Esophagus muscularis mucosa (tissue), 4 donors: Measurements from ENCODE around the gene SCFD2. TPM values are rescaled to one million over a fixed set of nuclear protein-coding genes. Genes with fewer than 3 reads are reported as not detected.
A peak's percentile ranks its signal among the peaks of the same experiment; 100 is the strongest.

Experiments used
- DNase-seq: peaks from one replicate; pipeline ENCODE4 v3.0.0-alpha.2; 2017; ENCODE audit errors: extremely low spot score
- H3K27ac ChIP-seq, 4 donors: fragments of 200-600 bp; sonication (generic); replicated peaks in 1 of 4; 1 replicate in 3 of 4; 2 replicates in 1 of 4; pipeline ENCODE4 v1.5.1; 2016 to 2019; ENCODE audit warnings: mild to moderate bottlenecking in 1 of 4
- H3K27me3 ChIP-seq, 4 donors: fragments of 200-600 bp; sonication (generic); one replicate each; pipeline versions ENCODE4 v1.5.1 to v1.6.0; 2016 to 2019
- H3K36me3 ChIP-seq, 4 donors: fragments of 200-600 bp; sonication (generic); one replicate each; pipeline ENCODE4 v1.5.1; 2016 to 2019
- H3K4me1 ChIP-seq, 4 donors: fragments of 200-600 bp; sonication (generic); one replicate each; pipeline ENCODE4 v1.5.1; 2016 to 2019
- H3K4me3 ChIP-seq, 4 donors: fragments of 200-600 bp; sonication (generic); 1 replicate in 2 of 4; 2 replicates in 2 of 4; pipeline ENCODE4 v1.5.1; 2016 to 2019; ENCODE audit warnings: mild to moderate bottlenecking in 4 of 4, moderate library complexity in 1 of 4
- H3K9me3 ChIP-seq, 4 donors: fragments of 200-600 bp; sonication (generic); 1 replicate in 3 of 4; 2 replicates in 1 of 4; pipeline ENCODE4 v1.5.1; 2016 to 2019
- CTCF ChIP-seq, 3 experiments: fragments of 200-600 bp in 2 of 3; fragments of 450-650 bp in 1 of 3; sonication (generic) in 2 of 3; IDR thresholded peaks; one replicate each; pipeline ENCODE4 v1.5.1; 2017 to 2019; ENCODE audit warnings: antibody characterized with exemption in 3 of 3, mild to moderate bottlenecking in 2 of 3, moderate library complexity in 1 of 3
- EP300 ChIP-seq: sonication (generic); formaldehyde crosslinking; IDR thresholded peaks from one replicate; pipeline ENCODE4 v1.6.1; 2017; ENCODE audit warnings: antibody characterized with exemption
- POLR2A ChIP-seq: fragments of 450-650 bp; IDR thresholded peaks from one replicate; pipeline ENCODE4 v1.6.1; 2017; ENCODE audit warnings: antibody characterized with exemption, moderate library complexity, mild to moderate bottlenecking, low read depth
- POLR2AphosphoS5 ChIP-seq, 2 donors: sonication (generic); formaldehyde crosslinking; IDR thresholded peaks; one replicate each; pipeline ENCODE4 v1.6.1; 2017; ENCODE audit warnings: antibody characterized with exemption in 2 of 2
- WGBS: methylation state at CpG from one replicate; pipeline ENCODE4 v1.1.5; 2018; 5-methylcytosine and 5-hydroxymethylcytosine counted together
- intact Hi-C: fragments of 100-400 bp; cut with DNase I; formaldehyde crosslinking; loops from one replicate; pipeline ENCODE4 v1.15.1; 2023
- total RNA-seq, 4 donors: library from RNA; depleted of rRNA; stranded (reverse); fragments of >200 nt; gene quantifications; one replicate each; pipeline versions ENCODE4 v1.1.0 to v1.2.1, GENCODE V29; 2016

The SCFD2 gene
- total RNA-seq, 4 donors from 2014 or later: 10.0 to 15.7 (median 12.7) TPM

- intact Hi-C loops: loop anchor here (10.0 kb wide), 1 partner anchor 356 kb away; the partner anchor contains the start of gene FIP1L1
- no peak overlapping the region for H3K27ac ChIP-seq
- no peak overlapping the region for H3K4me3 ChIP-seq
- WGBS: 97% methylated on average over 3 of the region's 3 CpGs
- H3K9me3 ChIP-seq: no peaks in the 10 kb centered on the region
- H3K27me3 ChIP-seq: no peaks in the 10 kb centered on the region
- DNase-seq: no peak
- H3K36me3 ChIP-seq: no peaks in the 10 kb centered on the region
- peaks cover 15 to 35% (median 23%) of the 10 kb centered on the region in 4 donors for H3K4me1 ChIP-seq
- TF ChIP-seq POLR2AphosphoS5 (IDR thresholded peaks at IDR 0.05): no peak
- TF ChIP-seq POLR2A: no peak
- TF ChIP-seq EP300: no peak
Observed at GRCh38 chr4:53018471-53018870, 347.4 kb downstream of the SCFD2 start.

GRCh38 chr4:53016099-53016820, 349.6 kb downstream of the SCFD2 start:
- intact Hi-C loops: loop anchor here (10.0 kb wide), 1 partner anchor 359 kb away; the partner anchor contains the start of gene FIP1L1
- Histone ChIP-seq H3K27ac (peak overlapping the region in 1 of 4 donors; percentile 24), H3K36me3 (no peaks in the 10 kb centered on the region), H3K27me3 (no peaks in the 10 kb centered on the region), H3K4me3 (no peak overlapping the region), H3K4me1 (peaks cover 22 to 35% (median 31%) of the 10 kb centered on the region in 4 donors), H3K9me3 (no peaks in the 10 kb centered on the region)
- no peak for TF ChIP-seq CTCF (IDR thresholded peaks at IDR 0.05)
- TF ChIP-seq POLR2A: no peak
- TF ChIP-seq POLR2AphosphoS5 (IDR thresholded peaks at IDR 0.05): no peak
- no peak for TF ChIP-seq EP300
- WGBS: 72% methylated on average over 5 of the region's 5 CpGs
- DNase-seq: no peak

GRCh38 chr4:53015681-53016080, 350.2 kb downstream of the SCFD2 start:
- H3K27me3 ChIP-seq: no peaks in the 10 kb centered on the region
- no peaks in the 10 kb centered on the region for H3K36me3 ChIP-seq
- intact Hi-C loops: loop anchor here (10.0 kb wide), 1 partner anchor 359 kb away; the partner anchor contains the start of gene FIP1L1
- WGBS: 48% methylated on average over 5 of the region's 5 CpGs
- H3K4me1 ChIP-seq: peaks cover 26 to 38% (median 33%) of the 10 kb centered on the region in 4 donors
- peak overlapping the region in 1 of 4 donors; percentile 24 for H3K27ac ChIP-seq
- H3K4me3 ChIP-seq: no peak overlapping the region
- no peaks in the 10 kb centered on the region for H3K9me3 ChIP-seq
- DNase-seq: no peak
- TF ChIP-seq POLR2AphosphoS5 (IDR thresholded peaks at IDR 0.05): no peak
- TF ChIP-seq EP300: no peak
- TF ChIP-seq CTCF (IDR thresholded peaks at IDR 0.05): peak; percentile 26 to 53 (median 49)

- Histone ChIP-seq H3K4me1 (peaks cover 26 to 41% (median 31%) of the 10 kb centered on the region in 4 donors), H3K9me3 (no peaks in the 10 kb centered on the region), H3K36me3 (no peaks in the 10 kb centered on the region), H3K27ac (peak overlapping the region in 1 of 4 donors; percentile 6), H3K4me3 (no peak overlapping the region), H3K27me3 (no peaks in the 10 kb centered on the region)
- DNase-seq: no peak
- whole genome bisulfite sequencing: 48% methylated on average over 2 of the region's 2 CpGs
- intact Hi-C loops: loop anchor here (10.0 kb wide), 1 partner anchor 360 kb away; the partner anchor contains the start of gene FIP1L1
- no peak for TF ChIP-seq CTCF (IDR thresholded peaks at IDR 0.05)
Observed at GRCh38 chr4:53014881-53015280, 351.0 kb downstream of the SCFD2 start.

- no peaks in the 10 kb centered on the region for H3K9me3 ChIP-seq
- WGBS: 83% methylated on average over 5 of the region's 5 CpGs
- intact Hi-C loops: loop anchor here (10.0 kb wide), 1 partner anchor 361 kb away; the partner anchor contains the start of gene FIP1L1
- no peak for TF ChIP-seq POLR2A
- no peak for TF ChIP-seq CTCF (IDR thresholded peaks at IDR 0.05)
- no peak for TF ChIP-seq POLR2AphosphoS5 (IDR thresholded peaks at IDR 0.05)
- no peak overlapping the region for H3K4me3 ChIP-seq
- DNase-seq: no peak
- no peaks in the 10 kb centered on the region for H3K27me3 ChIP-seq
- H3K4me1 ChIP-seq: peaks cover 22 to 43% (median 31%) of the 10 kb centered on the region in 4 donors
- no peaks in the 10 kb centered on the region for H3K36me3 ChIP-seq
- H3K27ac ChIP-seq: no peak overlapping the region
Observed at GRCh38 chr4:53013873-53014775, 351.7 kb downstream of the SCFD2 start.
